T-helper 9 cell (primary cell): ENCODE measurements around the gene DEFB123.

Experiments used
- DNase-seq: peaks from one replicate; pipeline ENCODE4 v3.0.0-alpha.2; 2020

The DEFB123 gene

GRCh38 chr20:31474097-31474436 lies 33.6 kb downstream of the DEFB123 start:
- no peak for DNase-seq

DNA sequence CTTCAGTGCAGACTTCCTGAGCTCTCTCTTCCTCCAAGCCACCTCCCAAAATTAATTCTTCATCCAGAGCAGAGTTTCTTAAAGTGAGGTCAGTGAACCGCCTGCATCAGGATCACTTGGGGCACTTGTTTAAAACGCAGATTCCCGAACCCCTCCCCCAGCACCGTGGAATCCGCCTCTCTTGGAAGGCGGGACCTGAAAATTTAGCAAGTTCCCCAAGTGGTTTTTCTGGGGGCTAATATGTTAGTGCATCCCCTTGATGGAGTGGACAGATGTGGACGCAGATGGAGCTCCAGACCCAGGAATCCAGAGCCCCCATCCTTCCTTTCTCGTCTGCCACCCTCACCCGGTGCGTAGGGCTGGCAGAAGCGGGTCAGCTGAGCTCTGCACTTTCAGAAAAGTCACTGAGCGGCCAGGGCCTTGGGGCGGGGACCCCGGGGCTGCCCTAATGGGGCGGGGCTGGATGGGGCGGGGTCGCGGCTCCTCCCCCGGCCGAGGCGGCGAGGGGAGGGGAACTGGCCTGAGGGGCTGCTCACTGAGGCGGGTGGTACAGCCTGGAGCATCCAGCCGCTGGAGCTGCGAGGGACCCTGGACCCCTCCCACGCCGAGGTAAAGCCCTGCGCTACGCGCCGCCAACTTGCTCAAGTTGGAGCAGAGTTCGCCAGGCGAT lies 34.5 kb downstream of the DEFB123 start, which contains the start of the genes DEFB124 and REM1:
Gene DEFB124, minus strand, starts transcription at position 370 of the 670 bp plus-strand sequence. CDS start 2,114 bp downstream, outside the sequence.
Gene REM1, plus strand, starts transcription at position 531 of the 670 bp plus-strand sequence. CDS start 1,158 bp downstream, outside the sequence.
- DNase-seq: no peak

- no peak for DNase-seq
Measured at GRCh38 chr20:31475472-31476293, 35.3 kb downstream of the DEFB123 start.

GRCh38 chr20:31476294-31476585 lies 35.8 kb downstream of the DEFB123 start:
- no peak for DNase-seq

DNA sequence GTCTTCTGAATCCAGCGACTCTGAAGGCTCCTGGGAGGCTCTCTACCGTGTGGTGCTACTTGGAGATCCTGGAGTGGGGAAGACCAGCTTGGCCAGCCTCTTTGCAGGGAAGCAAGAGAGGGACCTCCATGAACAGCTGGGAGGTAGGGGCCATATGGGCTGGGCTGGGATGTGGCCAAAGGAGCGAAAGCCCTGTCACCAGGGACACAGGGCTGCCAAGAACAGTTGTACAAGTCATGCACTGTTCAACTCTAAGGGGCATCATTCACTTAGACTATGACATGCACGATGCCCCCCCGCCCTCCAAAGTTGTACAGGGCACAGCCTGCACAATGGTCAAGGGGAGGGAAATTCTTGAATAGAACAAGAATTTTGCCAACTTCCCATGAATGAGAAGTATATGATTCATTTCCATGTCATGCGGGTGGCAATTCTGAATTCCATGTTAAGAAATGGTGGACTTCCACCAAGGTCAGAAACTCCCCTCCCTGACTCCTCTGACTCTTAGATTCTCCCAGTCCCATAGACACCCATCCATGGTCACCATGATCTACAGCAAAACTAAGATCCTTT lies 36.3 kb downstream of the DEFB123 start:
- DNase-seq: no peak

- DNase-seq: no peak
Measured at GRCh38 chr20:31484001-31484400, 43.6 kb downstream of the DEFB123 start.

DNA sequence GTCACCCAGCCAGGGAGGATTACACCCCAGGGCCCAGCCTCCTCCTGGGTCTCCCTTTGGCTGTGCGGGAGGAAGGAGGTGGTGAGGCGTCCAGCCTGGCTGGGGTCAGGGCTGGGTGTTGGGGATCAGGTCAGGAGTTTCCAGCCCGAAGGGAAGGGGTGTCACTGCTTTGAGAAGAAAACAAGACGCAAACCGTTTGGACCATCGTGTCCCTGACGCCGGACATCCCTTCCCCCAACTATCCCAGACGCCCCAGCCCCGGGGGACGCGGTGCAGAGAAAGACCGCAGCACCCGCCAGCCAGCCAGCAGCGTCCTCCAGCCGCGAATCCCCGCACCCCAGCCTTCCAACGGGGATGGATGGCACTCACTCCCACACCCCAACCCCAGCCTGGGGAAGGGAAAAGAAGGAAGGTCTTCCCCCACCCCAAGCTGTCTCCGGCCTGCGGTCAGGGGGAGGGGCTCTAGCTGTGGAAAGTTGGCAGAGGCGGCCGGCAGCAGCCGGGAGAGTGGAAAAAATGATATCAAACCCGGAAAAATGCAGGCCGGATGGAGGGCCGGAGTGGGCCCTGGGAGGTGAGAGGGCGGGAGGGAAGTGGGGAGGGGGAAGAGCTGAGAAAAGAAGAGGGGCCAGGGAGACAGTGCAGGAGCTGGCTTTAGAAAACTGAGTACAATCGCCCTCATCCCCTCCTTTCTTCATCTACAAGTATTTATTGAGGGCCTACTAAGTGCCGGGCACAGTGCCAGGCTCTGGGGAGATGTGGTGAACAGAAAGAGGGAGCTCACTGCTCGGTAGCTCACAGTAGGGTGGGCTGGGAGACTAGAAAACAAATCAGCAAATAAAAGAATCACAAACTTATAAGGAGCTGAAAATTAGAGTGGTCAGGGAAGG lies 45.3 kb downstream of the DEFB123 start:
- no peak for DNase-seq

DNA sequence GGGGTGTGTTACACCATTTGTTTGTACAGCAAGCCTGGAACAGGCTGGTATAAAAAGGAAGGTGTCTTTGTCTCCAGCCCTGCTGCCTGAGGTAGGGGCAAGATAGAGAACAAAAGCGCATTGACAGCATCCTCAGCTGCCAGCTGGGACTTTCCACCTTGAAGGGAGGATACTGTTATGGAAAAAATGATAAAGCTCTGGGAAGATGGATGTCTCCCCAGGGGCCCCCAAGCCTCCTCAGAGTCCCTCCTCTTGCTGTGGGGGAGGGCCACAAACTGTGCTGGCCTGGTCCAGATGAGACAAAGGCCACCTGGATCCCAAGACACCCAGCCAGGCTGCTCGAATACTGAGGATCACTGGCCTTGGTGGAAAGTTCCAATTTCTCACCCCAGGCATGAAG lies 47.7 kb downstream of the DEFB123 start:
- DNase-seq: no peak

- DNase-seq: no peak
Measured at GRCh38 chr20:31489152-31489551, 48.7 kb downstream of the DEFB123 start.

GRCh38 chr20:31490752-31491151 lies 50.3 kb downstream of the DEFB123 start:
- no peak for DNase-seq

DNA sequence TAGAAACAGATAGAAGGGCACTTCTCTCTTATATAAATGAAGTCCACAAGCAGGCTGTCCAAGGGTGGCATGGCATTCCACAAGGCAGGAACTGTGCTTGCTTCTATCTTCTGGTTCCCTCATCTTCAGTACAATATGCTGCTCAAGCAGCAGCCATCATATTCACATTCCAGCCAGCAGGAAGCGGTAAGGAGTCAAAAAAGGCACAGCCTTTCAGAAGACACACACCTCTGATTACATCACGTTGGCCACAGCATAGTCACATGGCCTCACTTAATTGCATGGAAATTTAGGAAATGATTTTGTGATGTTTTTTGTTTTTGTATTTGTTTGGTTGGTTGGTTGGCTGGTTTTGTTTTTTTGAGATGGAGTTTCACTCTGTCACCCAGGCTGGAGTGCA lies 53.7 kb downstream of the DEFB123 start:
- no peak for DNase-seq

DNA sequence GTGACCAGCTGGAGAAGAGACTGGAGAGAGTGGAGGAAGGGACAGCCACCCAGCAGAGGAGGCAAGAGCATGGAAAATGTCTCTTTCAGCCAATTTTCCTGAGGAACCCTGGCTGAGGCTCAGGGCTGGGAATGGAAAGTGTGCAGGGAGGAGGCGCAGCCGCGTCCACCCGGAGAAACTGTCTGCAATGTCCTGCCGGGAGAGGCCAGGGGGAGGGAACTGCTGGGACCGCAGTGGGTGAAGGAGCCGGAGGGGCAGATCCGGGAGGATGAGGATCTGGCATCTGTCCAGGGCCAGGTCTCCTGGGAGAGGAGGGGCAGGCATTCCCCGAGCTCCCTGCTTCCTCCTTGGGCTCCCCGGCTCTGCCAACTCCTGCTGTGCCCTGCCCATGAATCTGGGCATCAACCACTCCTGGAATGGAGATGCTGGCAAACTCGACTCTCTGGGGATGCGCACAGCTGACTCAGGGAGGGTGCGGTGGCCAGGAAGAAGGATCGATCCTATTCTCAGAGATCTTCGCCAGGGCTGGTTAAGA lies 56.4 kb downstream of the DEFB123 start:
- no peak for DNase-seq

DNA sequence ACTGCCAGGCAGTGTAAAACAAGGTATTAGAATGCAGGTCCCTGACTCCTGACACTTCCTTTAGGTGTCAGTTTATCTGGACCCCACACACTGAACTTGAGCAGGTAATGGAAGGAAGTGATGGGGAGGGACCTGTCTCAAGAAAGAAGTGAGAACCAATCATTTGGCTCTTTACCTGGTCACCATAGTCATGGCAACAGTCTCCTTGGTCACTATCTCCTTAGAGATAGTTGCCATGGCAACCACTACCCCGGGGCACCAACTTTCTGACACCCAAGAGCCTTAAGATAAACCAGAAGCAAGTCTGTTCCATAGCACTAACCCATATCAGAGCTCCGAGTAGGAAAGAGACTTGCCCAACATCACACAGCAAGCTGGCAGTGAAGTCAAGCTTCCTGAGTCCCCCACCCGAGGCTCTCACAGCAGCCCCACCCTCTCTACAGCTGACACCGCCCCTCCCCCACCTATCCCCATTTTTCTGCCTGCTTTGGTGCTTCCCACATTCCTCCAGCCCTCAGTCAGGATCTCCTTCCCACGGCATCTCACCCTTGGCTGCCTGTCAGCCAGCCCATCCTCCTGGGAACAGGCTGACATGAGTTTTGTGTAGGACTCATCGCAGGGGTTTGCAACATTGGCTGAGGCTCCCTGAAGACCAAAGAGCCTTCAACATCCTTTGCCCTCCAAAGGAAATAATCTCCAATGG lies 57.6 kb downstream of the DEFB123 start:
- no peak for DNase-seq
